GM23338 (cell line): ENCODE data around the gene KCNJ16. TPM values are rescaled to one million over a fixed set of nuclear protein-coding genes. Genes with fewer than 3 reads are reported as not detected.

Experiments used
- ATAC-seq: fragments of 200-7000 bp; cut with Tn5 transposase; 3 replicates; pipeline ENCODE4 v1.9.1; 2020
- DNase-seq: peaks from one replicate; pipeline ENCODE4 v3.0.0-alpha.2; 2015; ENCODE audit warnings: low spot score
- H2AFZ ChIP-seq: fragments of 200-600 bp; sonication (generic); 2 replicates; pipeline ENCODE4 v1.8.0; 2016; ENCODE audit warnings: antibody characterized with exemption, mild to moderate bottlenecking, moderate library complexity
- H3F3A ChIP-seq: fragments of 200-600 bp; sonication (generic); replicated peaks from 2 replicates; pipeline ENCODE4 v1.8.0; 2017; ENCODE audit warnings: antibody characterized with exemption, mixed run types, low read depth
- H3K27ac ChIP-seq: fragments of 200-600 bp; sonication (generic); 2 replicates; pipeline ENCODE4 v1.6.1; 2016; ENCODE audit warnings: low read depth
- H3K27me3 ChIP-seq: fragments of 200-600 bp; sonication (generic); 2 replicates; pipeline ENCODE4 v1.8.0; 2016; ENCODE audit warnings: mild to moderate bottlenecking, mixed run types, moderate library complexity; ENCODE audit not compliant: insufficient read depth
- H3K36me3 ChIP-seq: fragments of 200-600 bp; sonication (generic); 2 replicates; pipeline ENCODE4 v1.8.0; 2016; ENCODE audit warnings: mild to moderate bottlenecking; ENCODE audit not compliant: insufficient read depth
- H3K4me1 ChIP-seq: fragments of 200-600 bp; sonication (generic); 2 replicates; pipeline ENCODE4 v1.8.0; 2016; ENCODE audit warnings: mild to moderate bottlenecking, moderate library complexity; ENCODE audit not compliant: insufficient read depth
- H3K4me2 ChIP-seq: fragments of 200-600 bp; sonication (generic); 2 replicates; pipeline ENCODE4 v1.7.1; 2017; ENCODE audit warnings: mixed run types
- H3K4me3 ChIP-seq: fragments of 200-600 bp; sonication (generic); 2 replicates; pipeline ENCODE4 v1.6.1; 2016; ENCODE audit warnings: mixed run types
- H3K79me2 ChIP-seq: fragments of 200-600 bp; sonication (generic); replicated peaks from 2 replicates; pipeline ENCODE4 v1.8.0; 2017; ENCODE audit warnings: mild to moderate bottlenecking; ENCODE audit not compliant: insufficient read depth
- H3K9me2 ChIP-seq: fragments of 200-600 bp; sonication (generic); 2 replicates; pipeline ENCODE4 v1.8.0; 2017; ENCODE audit not compliant: insufficient read depth
- H4K20me1 ChIP-seq: fragments of 200-600 bp; sonication (generic); replicated peaks from 2 replicates; pipeline ENCODE4 v1.8.0; 2017; ENCODE audit warnings: mild to moderate bottlenecking; ENCODE audit not compliant: insufficient read depth
- H3K27ac Mint-ChIP-seq: 2 replicates; pipeline ENCODE4 v1.8.0; 2020; ENCODE audit warnings: inconsistent platforms, mild to moderate bottlenecking, moderate library complexity, mixed read lengths
- H3K27me3 Mint-ChIP-seq: 3 replicates; pipeline ENCODE4 v1.8.0; 2022; ENCODE audit warnings: low read depth, mild to moderate bottlenecking, moderate library complexity, mixed read lengths, inconsistent platforms; ENCODE audit not compliant: insufficient read depth, poor library complexity
- H3K36me3 Mint-ChIP-seq: 3 replicates; pipeline ENCODE4 v1.8.0; 2021; ENCODE audit warnings: low read depth, mild to moderate bottlenecking, inconsistent platforms, moderate library complexity, mixed read lengths
- H3K4me1 Mint-ChIP-seq: 3 replicates; pipeline ENCODE4 v1.8.0; 2020; ENCODE audit warnings: mild to moderate bottlenecking, inconsistent platforms, mixed read lengths
- H3K4me3 Mint-ChIP-seq: 3 replicates; pipeline ENCODE4 v1.8.0; 2021; ENCODE audit warnings: moderate library complexity, mild to moderate bottlenecking, inconsistent platforms, mixed read lengths
- H3K9me3 Mint-ChIP-seq: 3 replicates; pipeline ENCODE4 v1.8.0; 2020; ENCODE audit warnings: moderate library complexity, mild to moderate bottlenecking, inconsistent platforms, mixed read lengths
- CREB1 ChIP-seq: fragments of 250-450 bp; sonication (Bioruptor Pico); IDR thresholded peaks from 2 replicates; pipeline ENCODE4 v1.5.0; 2020; ENCODE audit warnings: low read depth, mild to moderate bottlenecking, moderate library complexity
- CTCF ChIP-seq, 2 experiments: fragments of 200-600 bp in 1 of 2; sonication (generic) in 1 of 2; conservative IDR thresholded peaks; 2 replicates each; pipeline versions ENCODE4 v1.5.1 to v1.6.1; 2016 to 2017; ENCODE audit warnings: antibody characterized with exemption in 2 of 2, low read depth in 2 of 2, mild to moderate bottlenecking in 2 of 2, moderate library complexity in 1 of 2
- EZH2 ChIP-seq: fragments of 200-600 bp; sonication (generic); IDR thresholded peaks from one replicate; pipeline ENCODE4 v1.8.0; 2017; ENCODE audit warnings: antibody characterized with exemption, mild to moderate bottlenecking, low read depth; ENCODE audit not compliant: unreplicated experiment
- JUNB ChIP-seq: IDR thresholded peaks from one replicate; pipeline ENCODE4 v1.6.1; 2016; ENCODE audit warnings: antibody characterized with exemption; ENCODE audit not compliant: unreplicated experiment
- POLR2AphosphoS5 ChIP-seq: IDR thresholded peaks from 2 replicates; pipeline ENCODE4 v1.6.1; 2016; ENCODE audit warnings: antibody characterized with exemption, low read depth
- ZNF114 ChIP-seq: fragments of 250-450 bp; sonication (Bioruptor Pico); IDR thresholded peaks from 2 replicates; pipeline ENCODE4 v1.5.0; 2020; ENCODE audit warnings: mild to moderate bottlenecking, moderate library complexity
- polyA plus RNA-seq: library from polyadenylated mRNA; unstranded; fragments of >200 nt; fragmentation: Nextera tagmentation; extraction: Ambion mirVana; gene quantifications from 2 replicates; pipeline ENCODE4 v1.2.1, GENCODE V29; 2016
- total RNA-seq: library from RNA; depleted of rRNA; stranded (reverse); fragments of >200 nt; shearing (Covaris generic); gene quantifications from 2 replicates; pipeline ENCODE4 v1.2.3, GENCODE V29; 2014
- TF ChIP-seq, protein P1 (sequence below): IDR thresholded peaks from one replicate; pipeline ENCODE4 v1.6.1; 2018; ENCODE audit warnings: antibody characterized with exemption; ENCODE audit not compliant: unreplicated experiment

The KCNJ16 gene
- total and polyA plus RNA-seq, 2 experiments from 2014 or later, result not detected

- Histone ChIP-seq H3K4me1 (peaks cover 16% of the 10 kb centered on the region), H4K20me1 (0 out of 2 replicates have a peak, but pooled peaks cover 4% of the 10 kb centered on the region), H3K4me3 (peak within 1 kb of the TSS; percentile 72), H3K4me2 (peak within 1 kb of the TSS; percentile 96), H3K9me2 (no peaks in the 10 kb centered on the region), H3K79me2 (peaks cover 11% of the 10 kb centered on the region; the same call in 1 of the 2 replicates), H3K36me3 (no peaks in the 10 kb centered on the region), H3K27ac (no peak within 1 kb of the TSS), H3F3A (no peaks in the 10 kb centered on the region), H3K27me3 (peaks cover 41% of the 10 kb centered on the region), H2AFZ (peak within 1 kb of the TSS; percentile 97)
- Mint-ChIP-seq H3K27me3 (peaks cover 14% of the 10 kb centered on the region), H3K4me1 (peaks cover 15% of the 10 kb centered on the region), H3K27ac (no peak within 1 kb of the TSS), H3K36me3 (no peaks in the 10 kb centered on the region), H3K9me3 (no peaks in the 10 kb centered on the region), H3K4me3 (peak within 1 kb of the TSS; percentile 84)
- DNase-seq, result peak; percentile 91
- no peak for TF ChIP-seq EZH2
- TF ChIP-seq POLR2AphosphoS5, result peak; percentile 66
- no peak for TF ChIP-seq CTCF (conservative IDR thresholded peaks at IDR 0.05; ENCODE audit: low read depth in 2 of 2)
- TF ChIP-seq CREB1 (CRISPR knock-in tag), result 0 out of 2 replicates have a peak, but pooled peaks have one; percentile 2
- no peak for TF ChIP-seq ZNF114 (CRISPR knock-in tag)
- no peak for TF ChIP-seq JUNB
- TF ChIP-seq, protein P1, sequence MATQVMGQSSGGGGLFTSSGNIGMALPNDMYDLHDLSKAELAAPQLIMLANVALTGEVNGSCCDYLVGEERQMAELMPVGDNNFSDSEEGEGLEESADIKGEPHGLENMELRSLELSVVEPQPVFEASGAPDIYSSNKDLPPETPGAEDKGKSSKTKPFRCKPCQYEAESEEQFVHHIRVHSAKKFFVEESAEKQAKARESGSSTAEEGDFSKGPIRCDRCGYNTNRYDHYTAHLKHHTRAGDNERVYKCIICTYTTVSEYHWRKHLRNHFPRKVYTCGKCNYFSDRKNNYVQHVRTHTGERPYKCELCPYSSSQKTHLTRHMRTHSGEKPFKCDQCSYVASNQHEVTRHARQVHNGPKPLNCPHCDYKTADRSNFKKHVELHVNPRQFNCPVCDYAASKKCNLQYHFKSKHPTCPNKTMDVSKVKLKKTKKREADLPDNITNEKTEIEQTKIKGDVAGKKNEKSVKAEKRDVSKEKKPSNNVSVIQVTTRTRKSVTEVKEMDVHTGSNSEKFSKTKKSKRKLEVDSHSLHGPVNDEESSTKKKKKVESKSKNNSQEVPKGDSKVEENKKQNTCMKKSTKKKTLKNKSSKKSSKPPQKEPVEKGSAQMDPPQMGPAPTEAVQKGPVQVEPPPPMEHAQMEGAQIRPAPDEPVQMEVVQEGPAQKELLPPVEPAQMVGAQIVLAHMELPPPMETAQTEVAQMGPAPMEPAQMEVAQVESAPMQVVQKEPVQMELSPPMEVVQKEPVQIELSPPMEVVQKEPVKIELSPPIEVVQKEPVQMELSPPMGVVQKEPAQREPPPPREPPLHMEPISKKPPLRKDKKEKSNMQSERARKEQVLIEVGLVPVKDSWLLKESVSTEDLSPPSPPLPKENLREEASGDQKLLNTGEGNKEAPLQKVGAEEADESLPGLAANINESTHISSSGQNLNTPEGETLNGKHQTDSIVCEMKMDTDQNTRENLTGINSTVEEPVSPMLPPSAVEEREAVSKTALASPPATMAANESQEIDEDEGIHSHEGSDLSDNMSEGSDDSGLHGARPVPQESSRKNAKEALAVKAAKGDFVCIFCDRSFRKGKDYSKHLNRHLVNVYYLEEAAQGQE, result no peak
- peak; percentile 89 for ATAC-seq
Observed at GRCh38 chr17:70168977-70169708, 94.1 kb downstream of the KCNJ16 start, which contains the start of gene KCNJ2. KCNJ2 (plus strand) TSS chr17:70169532; CDS start chr17:70175040, 5,508 bp downstream.
